Stimulated activated CD4-positive, alpha-beta T cell treated with anti-CD3 and anti-CD28 coated beads, Interleukin-1b, Interleukin-23, amount 100 ng/mL, for 48 hours (primary cell): ENCODE data around the gene HSPA14.
"Not testable (repeated sequence)": the region's sequence is repeated elsewhere in the genome, so short reads cannot be mapped to it uniquely, and the experiment has no call there.

Experiments used
- DNase-seq: peaks from one replicate; pipeline ENCODE4 v3.0.0-alpha.2; 2020

Gene HSPA14

GRCh38 chr10:14891151-14891550 is 53.0 kb downstream of the HSPA14 start:
- DNase-seq = no peak

- DNase-seq = no peak
Measured at GRCh38 chr10:14904316-14904732, 66.2 kb downstream of the HSPA14 start.

GRCh38 chr10:14904864-14905263 is 66.8 kb downstream of the HSPA14 start:
- no peak for DNase-seq

GRCh38 chr10:14905890-14906289 is 67.8 kb downstream of the HSPA14 start:
- no peak for DNase-seq

- DNase-seq = no peak
Measured at GRCh38 chr10:14906765-14907164, 68.7 kb downstream of the HSPA14 start.

- DNase-seq = not testable (repeated sequence)
Measured at GRCh38 chr10:14907591-14907990, 69.5 kb downstream of the HSPA14 start.

GRCh38 chr10:14909101-14909500 is 71.0 kb downstream of the HSPA14 start:
- DNase-seq = no peak

- DNase-seq = no peak
Measured at GRCh38 chr10:14910953-14911352, 72.8 kb downstream of the HSPA14 start.

- DNase-seq = no peak
Measured at GRCh38 chr10:14911801-14912200, 73.7 kb downstream of the HSPA14 start.

GRCh38 chr10:14916600-14916999 is 78.5 kb downstream of the HSPA14 start:
- DNase-seq = no peak

GRCh38 chr10:14917827-14918226 is 79.7 kb downstream of the HSPA14 start:
- no peak for DNase-seq

GRCh38 chr10:14918964-14919363 is 80.9 kb downstream of the HSPA14 start:
- DNase-seq = no peak
